ENCODE results near the gene PDE5A. TPM values are rescaled to one million over a fixed set of nuclear protein-coding genes. Genes with fewer than 3 reads are reported as not detected.

Gene PDE5A
- total RNA-seq, 1 experiment from 2014 or later = 8.5 TPM

- Histone ChIP-seq H3K4me3 (no peak overlapping the region), H2AFZ (no peak overlapping the region), H3K4me1 (replicated peaks; ENCODE audit: insufficient read depth) (no peaks in the 10 kb centered on the region), H3K27ac (no peak overlapping the region), H3K27me3 (ENCODE audit: insufficient read depth, low read depth) (no peaks in the 10 kb centered on the region), H3K4me2 (no peak overlapping the region), H3F3A (ENCODE audit: insufficient read depth, low read depth) (no peaks in the 10 kb centered on the region), H4K20me1 (ENCODE audit: insufficient read depth) (no peaks in the 10 kb centered on the region), H3K9me3 (ENCODE audit: insufficient read depth, low read depth) (no peaks in the 10 kb centered on the region), H3K36me3 (ENCODE audit: low read depth) (no peaks in the 10 kb centered on the region), H3K9me2 (ENCODE audit: insufficient read depth) (no peaks in the 10 kb centered on the region), H3K79me2 (ENCODE audit: low read depth) (no peaks in the 10 kb centered on the region)
- ChIA-PET CTCF (no interaction called here), POLR2A (ENCODE audit: unreplicated experiment) (no interaction called here)
- BruUV-seq (replicated peaks) = no TSS peak
- no peak for TF ChIP-seq CTCF (conservative IDR thresholded peaks at IDR 0.05)
- no peak for TF ChIP-seq EZH2 (IDR thresholded peaks at IDR 0.05; ENCODE audit: low read depth)
- intact Hi-C loops (cut with micrococcal nuclease; ENCODE audit: unreplicated experiment) = no loop called here
- no peak for DNase-seq
Observed at GRCh38 chr4:119646347-119647071, 17.9 kb upstream of the PDE5A start.

- Histone ChIP-seq H3K36me3 (ENCODE audit: low read depth) (no peaks in the 10 kb centered on the region), H2AFZ (no peak overlapping the region), H4K20me1 (ENCODE audit: insufficient read depth) (no peaks in the 10 kb centered on the region), H3K9me2 (ENCODE audit: insufficient read depth) (no peaks in the 10 kb centered on the region), H3K4me3 (no peak overlapping the region), H3K9me3 (ENCODE audit: insufficient read depth, low read depth) (no peaks in the 10 kb centered on the region), H3F3A (ENCODE audit: insufficient read depth, low read depth) (no peaks in the 10 kb centered on the region), H3K4me1 (replicated peaks; ENCODE audit: insufficient read depth) (no peaks in the 10 kb centered on the region), H3K79me2 (ENCODE audit: low read depth) (no peaks in the 10 kb centered on the region), H3K27ac (no peak overlapping the region), H3K27me3 (ENCODE audit: insufficient read depth, low read depth) (no peaks in the 10 kb centered on the region), H3K4me2 (no peak overlapping the region)
- TF ChIP-seq EZH2 (IDR thresholded peaks at IDR 0.05; ENCODE audit: low read depth) (no peak), CTCF (conservative IDR thresholded peaks at IDR 0.05) (no peak)
- CTCF ChIA-PET = no interaction called here
- POLR2A ChIA-PET (ENCODE audit: unreplicated experiment) = interaction anchor here (0.6 kb wide), 1 partner anchor 86 kb away, joined by 7 read pairs; no protein-coding TSS in a partner anchor
- DNase-seq = no peak
- no TSS peak for BruUV-seq (replicated peaks)
- intact Hi-C loops (cut with micrococcal nuclease; ENCODE audit: unreplicated experiment) = no loop called here
Observed at GRCh38 chr4:119643306-119644042, 14.9 kb upstream of the PDE5A start.

GRCh38 chr4:119641765-119642164 is 13.2 kb upstream of the PDE5A start:
- POLR2A ChIA-PET (ENCODE audit: unreplicated experiment) = no interaction called here
- H3K27ac ChIP-seq = no peak overlapping the region
- H3K27me3 ChIP-seq (ENCODE audit: insufficient read depth, low read depth) = no peaks in the 10 kb centered on the region
- no peaks in the 10 kb centered on the region for H3F3A ChIP-seq (ENCODE audit: insufficient read depth, low read depth)
- H3K9me3 ChIP-seq (ENCODE audit: insufficient read depth, low read depth) = no peaks in the 10 kb centered on the region
- H3K9me2 ChIP-seq (ENCODE audit: insufficient read depth) = no peaks in the 10 kb centered on the region
- intact Hi-C loops (cut with micrococcal nuclease; ENCODE audit: unreplicated experiment) = no loop called here
- no peaks in the 10 kb centered on the region for H3K4me1 ChIP-seq (replicated peaks; ENCODE audit: insufficient read depth)
- H3K79me2 ChIP-seq (ENCODE audit: low read depth) = no peaks in the 10 kb centered on the region
- BruUV-seq (replicated peaks) = no TSS peak
- CTCF ChIA-PET = no interaction called here
- H3K4me2 ChIP-seq = no peak overlapping the region
- TF ChIP-seq EZH2 (IDR thresholded peaks at IDR 0.05; ENCODE audit: low read depth) = no peak
- no peak for TF ChIP-seq CTCF (conservative IDR thresholded peaks at IDR 0.05)
- H3K36me3 ChIP-seq (ENCODE audit: low read depth) = no peaks in the 10 kb centered on the region
- no peak overlapping the region for H3K4me3 ChIP-seq
- no peak for DNase-seq
- no peak overlapping the region for H2AFZ ChIP-seq
- no peaks in the 10 kb centered on the region for H4K20me1 ChIP-seq (ENCODE audit: insufficient read depth)

Data from PC-9 (cell line).